HepG2 (cell line): Measurements from ENCODE around the gene PHF5A. TPM values are rescaled to one million over a fixed set of nuclear protein-coding genes. Genes with fewer than 3 reads are reported as not detected.
A peak's percentile ranks its signal among the peaks of the same experiment; 100 is the strongest.

ENCODE experiments used
- ATF6 ChIP-seq: sonication (generic); formaldehyde crosslinking; conservative IDR thresholded peaks from 2 replicates; pipeline ENCODE4 v1.4.0; 2020; ENCODE audit warnings: missing genetic modification reagents
- BATF2 ChIP-seq: sonication (generic); formaldehyde crosslinking; IDR thresholded peaks from 2 replicates; pipeline ENCODE4 v1.8.0; 2022; ENCODE audit warnings: mild to moderate bottlenecking, missing genetic modification reagents, moderate library complexity
- DBP ChIP-seq: sonication (generic); formaldehyde crosslinking; IDR thresholded peaks from 2 replicates; pipeline ENCODE4 v1.4.0; 2020; ENCODE audit warnings: missing genetic modification reagents; ENCODE audit errors: not compliant biosample characterization
- ETS1 ChIP-seq: sonication (generic); formaldehyde crosslinking; IDR thresholded peaks from 2 replicates; pipeline ENCODE4 v1.4.0; 2020; ENCODE audit warnings: missing genetic modification reagents
- GABPA ChIP-seq, 2 experiments: IDR thresholded peaks; 2 replicates each; pipeline ENCODE4 v1.6.1; 2011 to 2016; ENCODE audit warnings: low read depth in 2 of 2, low read length in 1 of 2, missing biosample characterization in 1 of 2, missing genetic modification characterization in 1 of 2
- HHEX ChIP-seq: IDR thresholded peaks from 2 replicates; pipeline ENCODE4 v1.6.1; 2016; ENCODE audit warnings: control low read depth
- MAFG ChIP-seq: sonication (generic); formaldehyde crosslinking; IDR thresholded peaks from 2 replicates; pipeline ENCODE4 v1.5.1; 2020; ENCODE audit warnings: mild to moderate bottlenecking, missing genetic modification reagents
- SNAPC5 ChIP-seq: sonication (generic); formaldehyde crosslinking; IDR thresholded peaks from 2 replicates; pipeline ENCODE4 v1.8.1; 2023; ENCODE audit warnings: mild to moderate bottlenecking, missing genetic modification reagents, borderline replicate concordance
- ZBTB3 ChIP-seq: sonication (generic); formaldehyde crosslinking; IDR thresholded peaks from 2 replicates; pipeline ENCODE4 v1.4.0; 2020; ENCODE audit warnings: low read depth, mild to moderate bottlenecking, moderate library complexity, missing genetic modification reagents, borderline replicate concordance
- ZBTB33 ChIP-seq: sonication (generic); formaldehyde crosslinking; IDR thresholded peaks from 2 replicates; pipeline ENCODE4 v1.4.0; 2020; ENCODE audit warnings: missing genetic modification reagents
- ZFP36L2 ChIP-seq: sonication (generic); formaldehyde crosslinking; IDR thresholded peaks from 2 replicates; pipeline ENCODE4 v1.4.0; 2020; ENCODE audit warnings: missing genetic modification reagents
- ZKSCAN1 ChIP-seq: fragments of 150-350 bp; IDR thresholded peaks from 2 replicates; pipeline ENCODE4 v1.6.1; 2014; ENCODE audit warnings: low read length
- ZNF280B ChIP-seq: sonication (generic); formaldehyde crosslinking; IDR thresholded peaks from 2 replicates; pipeline ENCODE4 v1.5.0; 2020; ENCODE audit warnings: missing genetic modification reagents, mild to moderate bottlenecking, borderline replicate concordance
- ZNF441 ChIP-seq: sonication (generic); formaldehyde crosslinking; IDR thresholded peaks from 2 replicates; pipeline ENCODE4 v1.7.0; 2021; ENCODE audit warnings: missing genetic modification reagents, borderline replicate concordance
- ZNF563 ChIP-seq: sonication (generic); formaldehyde crosslinking; IDR thresholded peaks from 2 replicates; pipeline ENCODE4 v1.8.0; 2022; ENCODE audit warnings: mild to moderate bottlenecking, moderate library complexity, missing genetic modification reagents
- ZNF652 ChIP-seq: IDR thresholded peaks from 2 replicates; pipeline ENCODE4 v1.6.1; 2016; ENCODE audit warnings: low read depth, borderline replicate concordance
- ZNF746 ChIP-seq: sonication (generic); formaldehyde crosslinking; IDR thresholded peaks from 2 replicates; pipeline ENCODE4 v1.8.0; 2022; ENCODE audit warnings: mild to moderate bottlenecking, missing genetic modification reagents
- ZNF766 ChIP-seq: sonication (generic); formaldehyde crosslinking; IDR thresholded peaks from 2 replicates; pipeline ENCODE4 v1.5.0; 2020; ENCODE audit warnings: missing genetic modification reagents, borderline replicate concordance
- ZNF773 ChIP-seq: sonication (generic); formaldehyde crosslinking; IDR thresholded peaks from 2 replicates; pipeline ENCODE4 v1.4.0; 2020; ENCODE audit warnings: missing genetic modification reagents, borderline replicate concordance
- ZNF816 ChIP-seq: sonication (generic); formaldehyde crosslinking; IDR thresholded peaks from 2 replicates; pipeline ENCODE4 v1.8.0; 2022; ENCODE audit warnings: missing genetic modification reagents, mild to moderate bottlenecking, borderline replicate concordance
- polyA plus RNA-seq, 8 experiments: library from polyadenylated mRNA; depleted of rRNA in 3 of 8; stranded (reverse) in 7 of 8; unstranded in 1 of 8; fragments of >200 nt; fragmentation: Illumina TruSeq in 4 of 8; extraction: Trizol in 4 of 8; gene quantifications; 2 replicates each; pipeline versions ENCODE4 v1.2.1 to v1.2.3, GENCODE V29; 2011 to 2016; ENCODE audit warnings: low read depth in 4 of 8, missing spikeins in 1 of 8, mixed read lengths in 1 of 8; ENCODE audit not compliant: insufficient read depth in 1 of 8
- total RNA-seq, 5 experiments: library from RNA; depleted of rRNA; stranded (reverse); fragments of >200 nt; fragmentation: Illumina TruSeq; extraction: Trizol; gene quantifications; 2 replicates each; pipeline ENCODE4 v1.2.3, GENCODE V29; 2016; ENCODE audit warnings: low read depth in 1 of 5

PHF5A gene
- total and polyA plus RNA-seq, 2 of the 13 experiments (the other 11 are each of a cell fraction or from before 2014, with no cell fraction given): 56.6 to 105 TPM

GRCh38 chr22:41444360-41445128 lies 23.9 kb downstream of the PHF5A start (continued):
- TF ChIP-seq ZFP36L2: no peak
- TF ChIP-seq ATF6 (CRISPR knock-in tag): no peak
- no peak for TF ChIP-seq ZNF773 (CRISPR knock-in tag)
- TF ChIP-seq ZNF766 (CRISPR knock-in tag): no peak
- TF ChIP-seq ZNF563 (CRISPR knock-in tag): no peak
- TF ChIP-seq ZKSCAN1: no peak
- no peak for TF ChIP-seq SNAPC5 (CRISPR knock-in tag)
- no peak for TF ChIP-seq DBP (CRISPR knock-in tag)
- no peak for TF ChIP-seq MAFG (CRISPR knock-in tag)
- no peak for TF ChIP-seq HHEX (CRISPR knock-in tag)
- TF ChIP-seq ZNF816 (CRISPR knock-in tag): 0 out of 2 replicates have a peak, but pooled peaks have one; percentile 19
- no peak for TF ChIP-seq ZNF441 (CRISPR knock-in tag)
- TF ChIP-seq ZBTB33 (CRISPR knock-in tag): no peak
- TF ChIP-seq ZNF746 (CRISPR knock-in tag): no peak
- TF ChIP-seq BATF2: no peak
- TF ChIP-seq GABPA (IDR thresholded peaks at IDR 0.05; ENCODE audit: low read depth, low read length): no peak
- TF ChIP-seq GABPA (CRISPR knock-in tag; IDR thresholded peaks at IDR 0.05; ENCODE audit: low read depth): peak; percentile 70
- TF ChIP-seq ZNF652 (CRISPR knock-in tag): no peak
- TF ChIP-seq ZBTB3 (CRISPR knock-in tag): no peak
- TF ChIP-seq ETS1 (CRISPR knock-in tag): no peak
- TF ChIP-seq ZNF280B (CRISPR knock-in tag): 0 out of 2 replicates have a peak, but pooled peaks have one; percentile 1
